ENCODE measurements around the gene HACE1. TPM values are rescaled to one million over a fixed set of nuclear protein-coding genes. Genes with fewer than 3 reads are reported as not detected.

HACE1 gene
- total and polyA plus RNA-seq, 10 donors = 3.8 to 17.3 (median 13.0) TPM

- Histone ChIP-seq H3K9me3 (no peaks in the 10 kb centered on the region), H3K4me3 (no peak overlapping the region), H3K27ac (no peak overlapping the region), H3K27me3 (replicated peaks in 1 of 7) (no peaks in the 10 kb centered on the region), H3K4me1 (peaks cover 0 to 21% (median 16%) of the 10 kb centered on the region in 6 donors), H3K36me3 (no peaks in the 10 kb centered on the region)
- DNase-seq = no peak
- intact Hi-C loops (cut with DNase I; ENCODE audit: low total_unique reads) = no loop called here
- TF ChIP-seq POLR2A (IDR thresholded peaks at IDR 0.05) (no peak), CTCF (IDR thresholded peaks at IDR 0.05 in 8 of 11, conservative IDR thresholded peaks at IDR 0.05 in 3 of 11) (no peak), POLR2AphosphoS5 (IDR thresholded peaks at IDR 0.05) (no peak)
- WGBS, 5 donors = 64 to 81% (median 73%) methylated on average over 5 of the region's 5 CpGs
Observed at GRCh38 chr6:104700371-104701185, 159.1 kb downstream of the HACE1 start.

GRCh38 chr6:104699593-104700329 lies 160.0 kb downstream of the HACE1 start:
- Histone ChIP-seq H3K4me3 (no peak overlapping the region), H3K4me1 (peaks cover 0 to 13% (median 8%) of the 10 kb centered on the region in 6 donors), H3K36me3 (no peaks in the 10 kb centered on the region), H3K27ac (no peak overlapping the region), H3K27me3 (replicated peaks in 1 of 7) (no peaks in the 10 kb centered on the region), H3K9me3 (no peaks in the 10 kb centered on the region)
- no peak for DNase-seq
- intact Hi-C loops (cut with DNase I; ENCODE audit: low total_unique reads) = no loop called here
- WGBS, 5 donors = 87 to 92% (median 90%) methylated on average over 8 of the region's 8 CpGs
- TF ChIP-seq POLR2A (IDR thresholded peaks at IDR 0.05) (no peak), POLR2AphosphoS5 (IDR thresholded peaks at IDR 0.05) (no peak), CTCF (IDR thresholded peaks at IDR 0.05 in 8 of 11, conservative IDR thresholded peaks at IDR 0.05 in 3 of 11) (no peak)

- no peaks in the 10 kb centered on the region for H3K9me3 ChIP-seq
- 92 to 100% (median 98%) methylated on average over 1 of the region's 1 CpG for WGBS, 5 donors
- intact Hi-C loops (cut with DNase I; ENCODE audit: low total_unique reads) = no loop called here
- peaks cover 0 to 5% (median under 1%) of the 10 kb centered on the region in 6 donors for H3K4me1 ChIP-seq
- H3K27me3 ChIP-seq (replicated peaks in 1 of 7) = no peaks in the 10 kb centered on the region
- TF ChIP-seq CTCF (IDR thresholded peaks at IDR 0.05 in 8 of 11, conservative IDR thresholded peaks at IDR 0.05 in 3 of 11) (no peak), POLR2A (IDR thresholded peaks at IDR 0.05) (no peak), POLR2AphosphoS5 (IDR thresholded peaks at IDR 0.05) (no peak)
- H3K36me3 ChIP-seq = no peaks in the 10 kb centered on the region
- no peak overlapping the region for H3K4me3 ChIP-seq
- no peak overlapping the region for H3K27ac ChIP-seq
- no peak for DNase-seq
Observed at GRCh38 chr6:104698979-104699378, 160.7 kb downstream of the HACE1 start.

- H3K36me3 ChIP-seq = no peaks in the 10 kb centered on the region
- intact Hi-C loops (cut with DNase I; ENCODE audit: low total_unique reads) = no loop called here
- H3K27ac ChIP-seq = no peak overlapping the region
- no peaks in the 10 kb centered on the region for H3K27me3 ChIP-seq (replicated peaks in 1 of 7)
- H3K9me3 ChIP-seq = no peaks in the 10 kb centered on the region
- no peak overlapping the region for H3K4me3 ChIP-seq
- DNase-seq = no peak
- H3K4me1 ChIP-seq = no peaks in the 10 kb centered on the region
- TF ChIP-seq POLR2AphosphoS5 (IDR thresholded peaks at IDR 0.05) = no peak
- TF ChIP-seq POLR2A (IDR thresholded peaks at IDR 0.05) = no peak
- no peak for TF ChIP-seq CTCF (IDR thresholded peaks at IDR 0.05 in 8 of 11, conservative IDR thresholded peaks at IDR 0.05 in 3 of 11)
- 93 to 97% (median 96%) methylated on average over 1 of the region's 1 CpG for WGBS, 5 donors
Observed at GRCh38 chr6:104692008-104692407, 167.7 kb downstream of the HACE1 start.

Data from spleen (tissue), 11 donors.